PFSK-1 (cell line): ENCODE data around the gene CHDH.

ENCODE experiments used
- FOXP2 ChIP-seq: optimal IDR thresholded peaks from 2 replicates; pipeline ENCODE3; 2011; ENCODE audit warnings: borderline replicate concordance, control low read depth, inconsistent platforms; ENCODE audit not compliant: insufficient read depth; ENCODE audit errors: extremely low read length, extremely low read depth
- POLR2AphosphoS5 ChIP-seq: IDR thresholded peaks from 2 replicates; pipeline ENCODE4 v1.6.1; 2012; ENCODE audit warnings: low read depth, mild to moderate bottlenecking, control low read depth, low read length, moderate library complexity
- REST ChIP-seq, 2 experiments: IDR thresholded peaks; 2 replicates each; pipeline versions ENCODE4 v1.6.1 to v1.8.0; 2011 to 2012; ENCODE audit warnings: low read depth in 2 of 2, low read length in 2 of 2, control low read depth in 1 of 2, inconsistent platforms in 1 of 2, mild to moderate bottlenecking in 1 of 2, moderate library complexity in 1 of 2; ENCODE audit not compliant: insufficient read depth in 1 of 2
- SIN3A ChIP-seq: IDR thresholded peaks from 2 replicates; pipeline ENCODE4 v1.6.1; 2012; ENCODE audit warnings: mild to moderate bottlenecking, low read length, moderate library complexity, borderline replicate concordance; ENCODE audit not compliant: insufficient read depth
- TAF1 ChIP-seq: IDR thresholded peaks from 2 replicates; pipeline ENCODE4 v1.6.1; 2012; ENCODE audit warnings: low read length, control low read depth, borderline replicate concordance; ENCODE audit not compliant: insufficient read depth

The CHDH gene

GRCh38 chr3:53862241-53862640 lies 16.0 kb upstream of the CHDH start:
- no peak for TF ChIP-seq TAF1
- no peak for TF ChIP-seq POLR2AphosphoS5
- TF ChIP-seq FOXP2 = no peak
- no peak for TF ChIP-seq SIN3A
- TF ChIP-seq REST (IDR thresholded peaks at IDR 0.05; ENCODE audit: insufficient read depth in 1 of 2, low read depth in 2 of 2, low read length in 2 of 2) = no peak

GRCh38 chr3:53860196-53860595 lies 14.0 kb upstream of the CHDH start:
- TF ChIP-seq REST (IDR thresholded peaks at IDR 0.05; ENCODE audit: insufficient read depth in 1 of 2, low read depth in 2 of 2, low read length in 2 of 2) (no peak), FOXP2 (no peak)

- TF ChIP-seq TAF1 = no peak
- TF ChIP-seq FOXP2 = no peak
- no peak for TF ChIP-seq POLR2AphosphoS5
- TF ChIP-seq SIN3A = no peak
- no peak for TF ChIP-seq REST (IDR thresholded peaks at IDR 0.05; ENCODE audit: insufficient read depth in 1 of 2, low read depth in 2 of 2, low read length in 2 of 2)
Measured at GRCh38 chr3:53859178-53859577, 13.0 kb upstream of the CHDH start.

GRCh38 chr3:53858096-53858741 lies 12.0 kb upstream of the CHDH start:
- TF ChIP-seq REST (IDR thresholded peaks at IDR 0.05; ENCODE audit: insufficient read depth in 1 of 2, low read depth in 2 of 2, low read length in 2 of 2) (no peak), SIN3A (no peak), TAF1 (no peak), POLR2AphosphoS5 (no peak), FOXP2 (no peak)

GRCh38 chr3:53856964-53857363 lies 10.7 kb upstream of the CHDH start:
- no peak for TF ChIP-seq REST (IDR thresholded peaks at IDR 0.05; ENCODE audit: insufficient read depth in 1 of 2, low read depth in 2 of 2, low read length in 2 of 2)
- TF ChIP-seq SIN3A = no peak
- no peak for TF ChIP-seq TAF1
- no peak for TF ChIP-seq POLR2AphosphoS5
- no peak for TF ChIP-seq FOXP2
